ENCODE results near the gene NDUFC2. TPM values are rescaled to one million over a fixed set of nuclear protein-coding genes. Genes with fewer than 3 reads are reported as not detected.

Gene NDUFC2
- total and polyA plus RNA-seq, 9 donors, result 140 to 207 (median 171) TPM

- Histone ChIP-seq H3K4me3 (ENCODE audit: low read length) (no peak overlapping the region), H3K27ac (ENCODE audit: low read length) (no peak overlapping the region), H3K27me3 (ENCODE audit: control insufficient read depth, insufficient read depth, low read length) (no peaks in the 10 kb centered on the region), H3K9me3 (replicated peaks; ENCODE audit: control insufficient read depth, low read depth, low read length) (no peaks in the 10 kb centered on the region), H3K4me1 (ENCODE audit: control insufficient read depth, insufficient read depth, low read length) (peaks cover 2% of the 10 kb centered on the region), H3K36me3 (ENCODE audit: control insufficient read depth, insufficient read depth, low read length) (peaks cover 35% of the 10 kb centered on the region)
- 73% methylated on average over 1 of the region's 2 CpGs for WGBS (ENCODE audit: insufficient coverage)
- DNase-seq, result peak; percentile 34
Observed at GRCh38 chr11:78070621-78071020, 9.0 kb downstream of the NDUFC2 start.

GRCh38 chr11:78069465-78069864, 10.2 kb downstream of the NDUFC2 start:
- peak; percentile 54 for DNase-seq
- Histone ChIP-seq H3K9me3 (replicated peaks; ENCODE audit: control insufficient read depth, low read depth, low read length) (no peaks in the 10 kb centered on the region), H3K4me3 (ENCODE audit: low read length) (no peak overlapping the region), H3K4me1 (ENCODE audit: control insufficient read depth, insufficient read depth, low read length) (peaks cover 9% of the 10 kb centered on the region), H3K27ac (ENCODE audit: low read length) (no peak overlapping the region), H3K36me3 (ENCODE audit: control insufficient read depth, insufficient read depth, low read length) (peaks cover 35% of the 10 kb centered on the region), H3K27me3 (ENCODE audit: control insufficient read depth, insufficient read depth, low read length) (no peaks in the 10 kb centered on the region)
- 100% methylated on average over 1 of the region's 2 CpGs for WGBS (ENCODE audit: insufficient coverage)

DNA sequence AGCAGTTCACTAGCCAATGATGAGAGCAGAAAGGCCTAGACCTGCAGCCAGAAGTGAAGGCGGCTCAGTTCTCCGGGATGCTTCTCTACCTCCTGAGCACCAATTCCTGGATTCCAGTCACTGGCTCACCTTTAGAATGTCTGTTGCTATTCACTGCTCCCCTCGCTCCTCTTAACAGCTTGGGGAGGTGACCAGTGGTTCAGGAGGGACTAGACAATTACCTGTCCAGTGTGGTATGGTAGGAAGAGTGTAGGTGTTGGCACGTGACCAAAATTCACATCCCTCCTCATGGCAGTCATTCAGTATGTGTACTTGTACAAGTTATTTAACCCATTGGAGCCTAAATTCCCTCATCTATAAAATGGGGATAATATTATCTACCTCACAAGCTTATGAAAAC, 12.0 kb downstream of the NDUFC2 start:
- Histone ChIP-seq H3K4me1 (ENCODE audit: control insufficient read depth, insufficient read depth, low read length) (peaks cover 22% of the 10 kb centered on the region), H3K4me3 (ENCODE audit: low read length) (no peak overlapping the region), H3K36me3 (ENCODE audit: control insufficient read depth, insufficient read depth, low read length) (peaks cover 35% of the 10 kb centered on the region), H3K27me3 (ENCODE audit: control insufficient read depth, insufficient read depth, low read length) (no peaks in the 10 kb centered on the region), H3K27ac (ENCODE audit: low read length) (no peak overlapping the region), H3K9me3 (replicated peaks; ENCODE audit: control insufficient read depth, low read depth, low read length) (no peaks in the 10 kb centered on the region)
- no CpG with 5 or more reads among the region's 4 CpGs for WGBS (ENCODE audit: insufficient coverage)
- DNase-seq, result no peak

DNA sequence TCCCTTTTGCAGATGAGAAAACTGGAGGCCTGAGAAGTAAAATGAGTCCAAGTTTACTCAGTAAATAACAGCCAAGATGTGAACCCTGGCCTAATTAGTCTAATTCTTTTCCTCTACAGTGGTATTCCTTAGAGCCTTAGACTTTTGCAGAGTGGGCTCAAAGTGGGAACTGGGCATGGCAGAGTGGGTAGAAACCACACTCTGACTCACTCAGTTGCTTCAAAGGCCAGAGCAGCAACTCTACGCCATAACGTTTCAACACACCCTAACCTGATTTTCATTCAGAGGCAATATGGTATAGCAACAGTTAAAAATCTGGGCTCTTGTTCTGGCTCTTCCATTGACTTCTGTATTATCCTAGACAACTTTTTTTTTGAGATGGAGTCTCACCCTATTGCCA, 13.2 kb downstream of the NDUFC2 start:
- no peak overlapping the region for H3K4me3 ChIP-seq (ENCODE audit: low read length)
- no peak for DNase-seq
- H3K36me3 ChIP-seq (ENCODE audit: control insufficient read depth, insufficient read depth, low read length), result peaks cover 25% of the 10 kb centered on the region
- no peaks in the 10 kb centered on the region for H3K9me3 ChIP-seq (replicated peaks; ENCODE audit: control insufficient read depth, low read depth, low read length)
- WGBS (ENCODE audit: insufficient coverage), result no CpG with 5 or more reads among the region's 2 CpGs
- no peaks in the 10 kb centered on the region for H3K27me3 ChIP-seq (ENCODE audit: control insufficient read depth, insufficient read depth, low read length)
- no peak overlapping the region for H3K27ac ChIP-seq (ENCODE audit: low read length)
- peaks cover 28% of the 10 kb centered on the region for H3K4me1 ChIP-seq (ENCODE audit: control insufficient read depth, insufficient read depth, low read length)

DNA sequence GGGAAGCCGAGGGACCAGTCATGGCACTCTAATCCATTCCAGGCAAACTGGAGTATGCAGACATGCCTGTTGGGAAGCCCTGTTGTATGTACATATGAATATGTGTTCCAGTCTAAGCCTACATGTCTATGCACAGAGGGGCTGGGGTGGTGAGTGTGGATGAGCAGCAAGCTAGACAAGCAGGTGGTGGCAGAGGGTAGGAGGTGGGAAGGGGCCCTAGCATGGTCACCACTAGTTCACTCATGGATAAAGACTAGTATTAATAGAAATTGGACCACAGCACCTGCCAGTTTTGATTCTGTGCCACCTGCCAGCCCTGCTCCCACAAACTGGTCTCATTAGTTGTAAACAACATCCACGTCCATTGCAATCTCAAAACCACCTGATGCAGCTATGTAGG, 14.5 kb downstream of the NDUFC2 start:
- peaks cover 17% of the 10 kb centered on the region for H3K36me3 ChIP-seq (ENCODE audit: control insufficient read depth, insufficient read depth, low read length)
- H3K9me3 ChIP-seq (replicated peaks; ENCODE audit: control insufficient read depth, low read depth, low read length), result no peaks in the 10 kb centered on the region
- H3K4me3 ChIP-seq (ENCODE audit: low read length), result no peak overlapping the region
- H3K4me1 ChIP-seq (ENCODE audit: control insufficient read depth, insufficient read depth, low read length), result peaks cover 34% of the 10 kb centered on the region
- H3K27ac ChIP-seq (ENCODE audit: low read length), result no peak overlapping the region
- no peaks in the 10 kb centered on the region for H3K27me3 ChIP-seq (ENCODE audit: control insufficient read depth, insufficient read depth, low read length)
- WGBS (ENCODE audit: insufficient coverage), result 83% methylated on average over 1 of the region's 2 CpGs
- no peak for DNase-seq

DNA sequence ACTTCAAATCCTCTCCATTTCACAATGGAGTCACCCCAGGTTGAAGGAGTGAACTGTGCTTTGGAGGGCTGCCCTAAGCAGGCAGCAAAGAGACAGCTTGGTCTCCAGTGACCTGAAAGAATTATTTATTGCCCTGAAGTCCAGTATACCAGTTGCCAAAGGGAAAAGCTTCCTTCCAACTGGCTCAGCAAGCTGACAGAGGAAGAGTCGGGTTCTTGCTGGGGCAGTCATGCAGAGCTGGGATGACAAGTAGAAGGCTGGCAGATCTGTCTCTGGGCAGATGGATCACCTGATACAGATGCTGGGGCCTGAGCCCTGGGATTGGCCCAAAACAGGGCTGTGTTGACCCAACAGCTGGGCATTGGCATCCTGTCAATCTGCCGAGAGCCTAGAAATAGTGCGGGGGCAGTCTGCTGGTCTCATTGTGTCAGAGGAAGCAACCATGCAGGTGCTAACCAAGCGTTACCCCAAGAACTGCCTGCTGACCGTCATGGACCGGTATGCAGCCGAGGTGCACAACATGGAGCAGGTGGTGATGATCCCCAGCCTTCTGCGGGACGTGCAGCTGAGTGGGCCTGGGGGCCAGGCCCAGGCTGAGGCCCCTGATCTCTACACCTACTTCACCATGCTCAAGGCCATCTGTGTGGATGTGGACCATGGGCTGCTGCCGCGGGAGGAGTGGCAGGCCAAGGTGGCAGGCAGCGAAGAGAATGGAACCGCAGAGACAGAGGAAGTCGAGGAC, 16.1 kb downstream of the NDUFC2 start, which contains the start of gene THRSP:
Gene THRSP (plus strand): TSS at position 422 of the 742 bp plus-strand sequence. CDS start 21 bp downstream, at position 443.
- H3K4me1 ChIP-seq (ENCODE audit: control insufficient read depth, insufficient read depth, low read length), result peaks cover 34% of the 10 kb centered on the region
- DNase-seq, result no peak
- no peak within 1 kb of the TSS for H3K27ac ChIP-seq (ENCODE audit: low read length)
- H3K4me3 ChIP-seq (ENCODE audit: low read length), result no peak within 1 kb of the TSS
- H3K27me3 ChIP-seq (ENCODE audit: control insufficient read depth, insufficient read depth, low read length), result no peaks in the 10 kb centered on the region
- 93% methylated on average over 10 of the region's 14 CpGs for WGBS (ENCODE audit: insufficient coverage)
- H3K9me3 ChIP-seq (replicated peaks; ENCODE audit: control insufficient read depth, low read depth, low read length), result no peaks in the 10 kb centered on the region
- H3K36me3 ChIP-seq (ENCODE audit: control insufficient read depth, insufficient read depth, low read length), result peaks cover 7% of the 10 kb centered on the region

- peaks cover 5% of the 10 kb centered on the region for H3K36me3 ChIP-seq (ENCODE audit: control insufficient read depth, insufficient read depth, low read length)
- no peaks in the 10 kb centered on the region for H3K9me3 ChIP-seq (replicated peaks; ENCODE audit: control insufficient read depth, low read depth, low read length)
- H3K4me3 ChIP-seq (ENCODE audit: low read length), result no peak overlapping the region
- H3K27ac ChIP-seq (ENCODE audit: low read length), result no peak overlapping the region
- no peaks in the 10 kb centered on the region for H3K27me3 ChIP-seq (ENCODE audit: control insufficient read depth, insufficient read depth, low read length)
- DNase-seq, result no peak
- H3K4me1 ChIP-seq (ENCODE audit: control insufficient read depth, insufficient read depth, low read length), result peaks cover 34% of the 10 kb centered on the region
- WGBS (ENCODE audit: insufficient coverage), result no CpG with 5 or more reads among the region's 2 CpGs
Observed at GRCh38 chr11:78062671-78063070, 17.0 kb downstream of the NDUFC2 start.

GRCh38 chr11:78061921-78062311, 17.7 kb downstream of the NDUFC2 start:
- DNase-seq, result no peak
- Histone ChIP-seq H3K9me3 (replicated peaks; ENCODE audit: control insufficient read depth, low read depth, low read length) (no peaks in the 10 kb centered on the region), H3K36me3 (ENCODE audit: control insufficient read depth, insufficient read depth, low read length) (no peaks in the 10 kb centered on the region), H3K4me3 (ENCODE audit: low read length) (no peak overlapping the region), H3K4me1 (ENCODE audit: control insufficient read depth, insufficient read depth, low read length) (peaks cover 34% of the 10 kb centered on the region), H3K27me3 (ENCODE audit: control insufficient read depth, insufficient read depth, low read length) (no peaks in the 10 kb centered on the region), H3K27ac (ENCODE audit: low read length) (no peak overlapping the region)
- WGBS (ENCODE audit: insufficient coverage), result 82% methylated on average over 3 of the region's 4 CpGs

- no peak overlapping the region for H3K4me3 ChIP-seq (ENCODE audit: low read length)
- H3K27me3 ChIP-seq (ENCODE audit: control insufficient read depth, insufficient read depth, low read length), result no peaks in the 10 kb centered on the region
- 0% methylated on average over 1 of the region's 4 CpGs for WGBS (ENCODE audit: insufficient coverage)
- no peak overlapping the region for H3K27ac ChIP-seq (ENCODE audit: low read length)
- H3K9me3 ChIP-seq (replicated peaks; ENCODE audit: control insufficient read depth, low read depth, low read length), result no peaks in the 10 kb centered on the region
- H3K4me1 ChIP-seq (ENCODE audit: control insufficient read depth, insufficient read depth, low read length), result peaks cover 34% of the 10 kb centered on the region
- peak; percentile 63 for DNase-seq
- no peaks in the 10 kb centered on the region for H3K36me3 ChIP-seq (ENCODE audit: control insufficient read depth, insufficient read depth, low read length)
Observed at GRCh38 chr11:78061088-78061920, 18.4 kb downstream of the NDUFC2 start.

DNA sequence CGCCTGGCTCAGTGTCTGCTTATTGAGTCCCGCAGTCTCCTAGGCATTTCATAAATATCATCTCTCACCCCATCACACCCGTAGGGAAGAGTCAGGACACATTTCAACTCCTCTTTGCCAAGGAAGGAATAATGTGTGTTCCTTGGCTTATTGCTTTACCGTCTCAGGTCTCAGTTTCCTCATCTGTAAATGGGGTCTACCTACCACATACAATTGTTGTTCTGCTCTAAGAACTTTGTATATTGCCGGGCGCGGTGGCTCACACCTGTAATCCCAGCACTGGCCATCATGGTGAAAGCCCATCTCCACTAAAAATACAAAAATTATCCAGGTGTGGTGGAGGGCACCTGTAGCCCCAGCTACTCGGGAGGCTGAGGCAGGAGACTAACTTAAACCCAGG, 19.1 kb downstream of the NDUFC2 start:
- Histone ChIP-seq H3K4me1 (ENCODE audit: control insufficient read depth, insufficient read depth, low read length) (peaks cover 31% of the 10 kb centered on the region), H3K36me3 (ENCODE audit: control insufficient read depth, insufficient read depth, low read length) (no peaks in the 10 kb centered on the region), H3K27me3 (ENCODE audit: control insufficient read depth, insufficient read depth, low read length) (no peaks in the 10 kb centered on the region), H3K4me3 (ENCODE audit: low read length) (no peak overlapping the region), H3K27ac (ENCODE audit: low read length) (no peak overlapping the region), H3K9me3 (replicated peaks; ENCODE audit: control insufficient read depth, low read depth, low read length) (no peaks in the 10 kb centered on the region)
- WGBS (ENCODE audit: insufficient coverage), result 80% methylated on average over 1 of the region's 8 CpGs
- DNase-seq, result no peak

All from muscle of leg (tissue), 11 donors.